ENCODE results near the gene MYO7A.

Gene MYO7A

GRCh38 chr11:77127920-77128691 is at the start of gene MYO7A:
MYO7A (plus strand) TSS chr11:77128246; CDS start chr11:77130635, 2,389 bp downstream.
- H3K79me2 ChIP-seq (ENCODE audit: insufficient read depth, low read length) = no peaks in the 10 kb centered on the region
- no peak within 1 kb of the TSS for H2AFZ ChIP-seq (ENCODE audit: low read depth, low read length)
- no peak for TF ChIP-seq EZH2 (IDR thresholded peaks at IDR 0.05; ENCODE audit: borderline replicate concordance, low read depth, low read length, severe bottlenecking)
- TF ChIP-seq, protein P1, sequence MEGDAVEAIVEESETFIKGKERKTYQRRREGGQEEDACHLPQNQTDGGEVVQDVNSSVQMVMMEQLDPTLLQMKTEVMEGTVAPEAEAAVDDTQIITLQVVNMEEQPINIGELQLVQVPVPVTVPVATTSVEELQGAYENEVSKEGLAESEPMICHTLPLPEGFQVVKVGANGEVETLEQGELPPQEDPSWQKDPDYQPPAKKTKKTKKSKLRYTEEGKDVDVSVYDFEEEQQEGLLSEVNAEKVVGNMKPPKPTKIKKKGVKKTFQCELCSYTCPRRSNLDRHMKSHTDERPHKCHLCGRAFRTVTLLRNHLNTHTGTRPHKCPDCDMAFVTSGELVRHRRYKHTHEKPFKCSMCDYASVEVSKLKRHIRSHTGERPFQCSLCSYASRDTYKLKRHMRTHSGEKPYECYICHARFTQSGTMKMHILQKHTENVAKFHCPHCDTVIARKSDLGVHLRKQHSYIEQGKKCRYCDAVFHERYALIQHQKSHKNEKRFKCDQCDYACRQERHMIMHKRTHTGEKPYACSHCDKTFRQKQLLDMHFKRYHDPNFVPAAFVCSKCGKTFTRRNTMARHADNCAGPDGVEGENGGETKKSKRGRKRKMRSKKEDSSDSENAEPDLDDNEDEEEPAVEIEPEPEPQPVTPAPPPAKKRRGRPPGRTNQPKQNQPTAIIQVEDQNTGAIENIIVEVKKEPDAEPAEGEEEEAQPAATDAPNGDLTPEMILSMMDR (IDR thresholded peaks at IDR 0.05; ENCODE audit: borderline replicate concordance, extremely low read depth, low read length, poor library complexity, severe bottlenecking) = no peak
- H3K4me2 ChIP-seq (ENCODE audit: insufficient read depth, low read length) = no peak within 1 kb of the TSS
- no peak for DNase-seq
- ATAC-seq (ENCODE audit: insufficient read depth, low read depth) = no peak
- no peaks in the 10 kb centered on the region for H3K36me3 ChIP-seq (ENCODE audit: insufficient read depth, low read length)
- no peak within 1 kb of the TSS for H3K27ac ChIP-seq (ENCODE audit: low read length)
- no peaks in the 10 kb centered on the region for H3K9me3 ChIP-seq (ENCODE audit: insufficient read depth, low read length, severe bottlenecking)
- no peak within 1 kb of the TSS for H3K9ac ChIP-seq (ENCODE audit: low read depth, low read length)
- H3K4me3 ChIP-seq (ENCODE audit: low read depth in 1 of 2, low read length in 2 of 2) = no peak within 1 kb of the TSS
- H4K20me1 ChIP-seq (ENCODE audit: insufficient read depth, low read length) = no peaks in the 10 kb centered on the region
- H3K4me1 ChIP-seq (ENCODE audit: insufficient read depth, low read length) = no peaks in the 10 kb centered on the region
- H3K27me3 ChIP-seq (ENCODE audit: insufficient read depth, low read length, poor library complexity) = no peaks in the 10 kb centered on the region

DNA sequence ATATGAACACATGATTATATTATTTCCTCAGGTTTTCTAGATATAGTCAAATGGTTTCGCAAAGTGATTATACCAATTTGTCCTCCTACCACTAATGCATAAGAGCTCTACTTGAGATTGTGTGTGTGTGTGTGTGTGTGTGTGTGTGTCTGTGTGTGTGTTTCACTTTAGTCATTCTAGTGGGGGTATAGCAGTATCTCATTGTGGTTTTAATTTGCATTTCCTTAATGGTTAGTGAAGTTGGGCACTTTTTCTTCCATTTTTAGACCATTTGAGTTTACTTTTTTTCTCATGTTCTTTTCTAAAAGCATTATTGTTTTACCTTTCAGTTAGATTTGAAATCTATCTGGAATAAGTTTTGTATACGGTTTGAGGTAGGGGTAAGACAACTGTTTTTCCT is 48.4 kb upstream of the MYO7A start:
- Histone ChIP-seq H3K9me3 (ENCODE audit: insufficient read depth, low read length, severe bottlenecking) (no peaks in the 10 kb centered on the region), H3K36me3 (ENCODE audit: insufficient read depth, low read length) (no peaks in the 10 kb centered on the region), H3K79me2 (ENCODE audit: insufficient read depth, low read length) (no peaks in the 10 kb centered on the region), H3K4me3 (ENCODE audit: low read depth in 1 of 2, low read length in 2 of 2) (no peak overlapping the region), H3K9ac (ENCODE audit: low read depth, low read length) (no peak overlapping the region), H3K27me3 (ENCODE audit: insufficient read depth, low read length, poor library complexity) (no peaks in the 10 kb centered on the region), H3K27ac (ENCODE audit: low read length) (no peak overlapping the region), H3K4me2 (ENCODE audit: insufficient read depth, low read length) (no peak overlapping the region), H3K4me1 (ENCODE audit: insufficient read depth, low read length) (peaks cover 17% of the 10 kb centered on the region), H2AFZ (ENCODE audit: low read depth, low read length) (no peak overlapping the region), H4K20me1 (ENCODE audit: insufficient read depth, low read length) (no peaks in the 10 kb centered on the region)
- DNase-seq (no peak), ATAC-seq (ENCODE audit: insufficient read depth, low read depth) (no peak)
- no peak for TF ChIP-seq EZH2 (IDR thresholded peaks at IDR 0.05; ENCODE audit: borderline replicate concordance, low read depth, low read length, severe bottlenecking)
- TF ChIP-seq, protein P1 (IDR thresholded peaks at IDR 0.05; ENCODE audit: borderline replicate concordance, extremely low read depth, low read length, poor library complexity, severe bottlenecking) = no peak

GRCh38 chr11:77080643-77081210 is 47.3 kb upstream of the MYO7A start:
- H3K27ac ChIP-seq (ENCODE audit: low read length) = no peak overlapping the region
- DNase-seq = no peak
- H4K20me1 ChIP-seq (ENCODE audit: insufficient read depth, low read length) = no peaks in the 10 kb centered on the region
- no peak overlapping the region for H3K4me2 ChIP-seq (ENCODE audit: insufficient read depth, low read length)
- H2AFZ ChIP-seq (ENCODE audit: low read depth, low read length) = no peak overlapping the region
- no peak overlapping the region for H3K9ac ChIP-seq (ENCODE audit: low read depth, low read length)
- no peak overlapping the region for H3K4me3 ChIP-seq (ENCODE audit: low read depth in 1 of 2, low read length in 2 of 2)
- H3K27me3 ChIP-seq (ENCODE audit: insufficient read depth, low read length, poor library complexity) = no peaks in the 10 kb centered on the region
- H3K4me1 ChIP-seq (ENCODE audit: insufficient read depth, low read length) = peaks cover 17% of the 10 kb centered on the region
- no peak for ATAC-seq (ENCODE audit: insufficient read depth, low read depth)
- no peak for TF ChIP-seq EZH2 (IDR thresholded peaks at IDR 0.05; ENCODE audit: borderline replicate concordance, low read depth, low read length, severe bottlenecking)
- TF ChIP-seq, protein P1 (IDR thresholded peaks at IDR 0.05; ENCODE audit: borderline replicate concordance, extremely low read depth, low read length, poor library complexity, severe bottlenecking) = no peak
- no peaks in the 10 kb centered on the region for H3K79me2 ChIP-seq (ENCODE audit: insufficient read depth, low read length)
- H3K9me3 ChIP-seq (ENCODE audit: insufficient read depth, low read length, severe bottlenecking) = no peaks in the 10 kb centered on the region
- no peaks in the 10 kb centered on the region for H3K36me3 ChIP-seq (ENCODE audit: insufficient read depth, low read length)

Measured in DND-41 (cell line).